Measurements from ENCODE around the gene RPL28. TPM values are rescaled to one million over a fixed set of nuclear protein-coding genes. Genes with fewer than 3 reads are reported as not detected.
A peak's percentile ranks its signal among the peaks of the same experiment; 100 is the strongest.

RPL28 gene
- total RNA-seq (100 to 1,000 TPM; 116 to 150 TPM), polyA plus RNA-seq (100 to 1,000 TPM; 177 to 535 TPM)

DNA sequence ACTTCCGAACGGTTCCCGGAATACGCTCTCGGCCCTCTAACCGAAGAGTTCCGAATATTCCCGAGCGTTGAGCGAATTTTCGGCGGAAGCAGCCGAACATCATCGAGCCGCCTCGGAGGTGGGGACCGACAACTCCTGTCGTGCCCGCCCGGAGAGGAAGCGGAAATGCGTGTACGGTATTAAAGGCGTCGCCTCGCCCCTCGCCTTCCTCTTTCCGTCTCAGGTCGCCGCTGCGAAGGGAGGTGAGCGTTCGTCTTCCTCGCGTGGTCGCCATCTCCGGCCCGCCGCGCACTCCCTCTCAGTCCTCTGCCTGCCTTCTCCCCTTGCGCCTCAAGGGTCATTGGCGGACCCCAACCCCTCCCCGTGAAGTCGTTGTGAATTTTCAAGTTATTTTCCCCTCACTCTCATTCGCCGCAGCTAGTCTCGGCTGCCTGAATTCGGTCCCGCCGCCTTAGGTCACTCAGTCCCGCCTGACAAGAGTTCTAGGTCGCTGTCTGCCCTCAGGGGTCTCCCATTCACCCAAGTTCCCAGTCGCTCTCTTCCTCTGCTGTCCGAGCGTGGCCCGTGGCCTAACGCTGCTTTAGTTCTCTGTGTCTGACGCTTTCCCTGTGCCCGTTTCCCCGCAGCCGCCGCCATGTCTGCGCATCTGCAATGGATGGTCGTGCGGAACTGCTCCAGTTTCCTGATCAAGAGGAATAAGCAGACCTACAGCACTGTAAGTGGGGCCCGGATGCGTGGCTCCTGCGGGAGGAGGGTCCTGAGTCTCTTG is at the start of gene RPL28:
RPL28 (plus strand) TSS at position 209 of the 769 bp plus-strand sequence; CDS start at position 635, 426 bp downstream.
- DNase-seq (ENCODE audit: low spot score), result peak; percentile 98
- H3K4me3 ChIP-seq (ENCODE audit: low read depth in 1 of 3, low read length in 3 of 3), result peak within 1 kb of the TSS; percentile 71 to 94 (median 92)
- WGBS, result under 1% methylated on average over 68 of the region's 68 CpGs
- no peaks in the 10 kb centered on the region for H3K27me3 ChIP-seq (ENCODE audit: control insufficient read depth in 4 of 4, insufficient read depth in 4 of 4, low read length in 3 of 4)
- peak within 1 kb of the TSS; percentile 75 to 94 for H3K27ac ChIP-seq (ENCODE audit: low read depth in 1 of 2, low read length in 2 of 2)
- H3K36me3 ChIP-seq (ENCODE audit: control insufficient read depth in 4 of 4, insufficient read depth in 3 of 4, low read depth in 1 of 4, low read length in 3 of 4), result peaks cover 10 to 28% (median 18%) of the 10 kb centered on the region in 4 donors
- peaks cover 16 to 39% (median 30%) of the 10 kb centered on the region in 4 donors for H3K4me1 ChIP-seq (ENCODE audit: control insufficient read depth in 4 of 4, insufficient read depth in 4 of 4, low read length in 3 of 4)
- H3K9me3 ChIP-seq (ENCODE audit: control insufficient read depth in 4 of 4, low read length in 3 of 4), result no peaks in the 10 kb centered on the region
- H3K9ac ChIP-seq (ENCODE audit: low read depth in 1 of 2, low read length in 2 of 2), result peak within 1 kb of the TSS; percentile 73 to 90
- no peak for TF ChIP-seq FOXA2 (IDR thresholded peaks at IDR 0.05)
- TF ChIP-seq, protein P1, sequence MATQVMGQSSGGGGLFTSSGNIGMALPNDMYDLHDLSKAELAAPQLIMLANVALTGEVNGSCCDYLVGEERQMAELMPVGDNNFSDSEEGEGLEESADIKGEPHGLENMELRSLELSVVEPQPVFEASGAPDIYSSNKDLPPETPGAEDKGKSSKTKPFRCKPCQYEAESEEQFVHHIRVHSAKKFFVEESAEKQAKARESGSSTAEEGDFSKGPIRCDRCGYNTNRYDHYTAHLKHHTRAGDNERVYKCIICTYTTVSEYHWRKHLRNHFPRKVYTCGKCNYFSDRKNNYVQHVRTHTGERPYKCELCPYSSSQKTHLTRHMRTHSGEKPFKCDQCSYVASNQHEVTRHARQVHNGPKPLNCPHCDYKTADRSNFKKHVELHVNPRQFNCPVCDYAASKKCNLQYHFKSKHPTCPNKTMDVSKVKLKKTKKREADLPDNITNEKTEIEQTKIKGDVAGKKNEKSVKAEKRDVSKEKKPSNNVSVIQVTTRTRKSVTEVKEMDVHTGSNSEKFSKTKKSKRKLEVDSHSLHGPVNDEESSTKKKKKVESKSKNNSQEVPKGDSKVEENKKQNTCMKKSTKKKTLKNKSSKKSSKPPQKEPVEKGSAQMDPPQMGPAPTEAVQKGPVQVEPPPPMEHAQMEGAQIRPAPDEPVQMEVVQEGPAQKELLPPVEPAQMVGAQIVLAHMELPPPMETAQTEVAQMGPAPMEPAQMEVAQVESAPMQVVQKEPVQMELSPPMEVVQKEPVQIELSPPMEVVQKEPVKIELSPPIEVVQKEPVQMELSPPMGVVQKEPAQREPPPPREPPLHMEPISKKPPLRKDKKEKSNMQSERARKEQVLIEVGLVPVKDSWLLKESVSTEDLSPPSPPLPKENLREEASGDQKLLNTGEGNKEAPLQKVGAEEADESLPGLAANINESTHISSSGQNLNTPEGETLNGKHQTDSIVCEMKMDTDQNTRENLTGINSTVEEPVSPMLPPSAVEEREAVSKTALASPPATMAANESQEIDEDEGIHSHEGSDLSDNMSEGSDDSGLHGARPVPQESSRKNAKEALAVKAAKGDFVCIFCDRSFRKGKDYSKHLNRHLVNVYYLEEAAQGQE (IDR thresholded peaks at IDR 0.05), result peak; percentile 94
- peak; percentile 5 for TF ChIP-seq NR2F2 (IDR thresholded peaks at IDR 0.05)
- TF ChIP-seq, protein P2, sequence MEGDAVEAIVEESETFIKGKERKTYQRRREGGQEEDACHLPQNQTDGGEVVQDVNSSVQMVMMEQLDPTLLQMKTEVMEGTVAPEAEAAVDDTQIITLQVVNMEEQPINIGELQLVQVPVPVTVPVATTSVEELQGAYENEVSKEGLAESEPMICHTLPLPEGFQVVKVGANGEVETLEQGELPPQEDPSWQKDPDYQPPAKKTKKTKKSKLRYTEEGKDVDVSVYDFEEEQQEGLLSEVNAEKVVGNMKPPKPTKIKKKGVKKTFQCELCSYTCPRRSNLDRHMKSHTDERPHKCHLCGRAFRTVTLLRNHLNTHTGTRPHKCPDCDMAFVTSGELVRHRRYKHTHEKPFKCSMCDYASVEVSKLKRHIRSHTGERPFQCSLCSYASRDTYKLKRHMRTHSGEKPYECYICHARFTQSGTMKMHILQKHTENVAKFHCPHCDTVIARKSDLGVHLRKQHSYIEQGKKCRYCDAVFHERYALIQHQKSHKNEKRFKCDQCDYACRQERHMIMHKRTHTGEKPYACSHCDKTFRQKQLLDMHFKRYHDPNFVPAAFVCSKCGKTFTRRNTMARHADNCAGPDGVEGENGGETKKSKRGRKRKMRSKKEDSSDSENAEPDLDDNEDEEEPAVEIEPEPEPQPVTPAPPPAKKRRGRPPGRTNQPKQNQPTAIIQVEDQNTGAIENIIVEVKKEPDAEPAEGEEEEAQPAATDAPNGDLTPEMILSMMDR (IDR thresholded peaks at IDR 0.05; ENCODE audit: low read depth, low read length, missing input control), result no peak
- TF ChIP-seq HNF4G (IDR thresholded peaks at IDR 0.05), result no peak
- no peak for TF ChIP-seq JUND (IDR thresholded peaks at IDR 0.05)
- no peak for TF ChIP-seq HNF4A (conservative IDR thresholded peaks at IDR 0.05)
- TF ChIP-seq SP1 (IDR thresholded peaks at IDR 0.05), result peak; percentile 41
- TF ChIP-seq GABPA (IDR thresholded peaks at IDR 0.05 in 1 of 2, conservative IDR thresholded peaks at IDR 0.05 in 1 of 2), result peak; percentile 82 to 92
- no peak for TF ChIP-seq EGR1 (IDR thresholded peaks at IDR 0.05; ENCODE audit: low read depth in 2 of 2)
- peak; percentile 24 for TF ChIP-seq YY1 (IDR thresholded peaks at IDR 0.05)
- TF ChIP-seq, protein P3, sequence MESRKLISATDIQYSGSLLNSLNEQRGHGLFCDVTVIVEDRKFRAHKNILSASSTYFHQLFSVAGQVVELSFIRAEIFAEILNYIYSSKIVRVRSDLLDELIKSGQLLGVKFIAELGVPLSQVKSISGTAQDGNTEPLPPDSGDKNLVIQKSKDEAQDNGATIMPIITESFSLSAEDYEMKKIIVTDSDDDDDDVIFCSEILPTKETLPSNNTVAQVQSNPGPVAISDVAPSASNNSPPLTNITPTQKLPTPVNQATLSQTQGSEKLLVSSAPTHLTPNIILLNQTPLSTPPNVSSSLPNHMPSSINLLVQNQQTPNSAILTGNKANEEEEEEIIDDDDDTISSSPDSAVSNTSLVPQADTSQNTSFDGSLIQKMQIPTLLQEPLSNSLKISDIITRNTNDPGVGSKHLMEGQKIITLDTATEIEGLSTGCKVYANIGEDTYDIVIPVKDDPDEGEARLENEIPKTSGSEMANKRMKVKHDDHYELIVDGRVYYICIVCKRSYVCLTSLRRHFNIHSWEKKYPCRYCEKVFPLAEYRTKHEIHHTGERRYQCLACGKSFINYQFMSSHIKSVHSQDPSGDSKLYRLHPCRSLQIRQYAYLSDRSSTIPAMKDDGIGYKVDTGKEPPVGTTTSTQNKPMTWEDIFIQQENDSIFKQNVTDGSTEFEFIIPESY (IDR thresholded peaks at IDR 0.05), result peak; percentile 97
- TF ChIP-seq TAF1 (conservative IDR thresholded peaks at IDR 0.05), result peak; percentile 100
- TF ChIP-seq, protein P4, sequence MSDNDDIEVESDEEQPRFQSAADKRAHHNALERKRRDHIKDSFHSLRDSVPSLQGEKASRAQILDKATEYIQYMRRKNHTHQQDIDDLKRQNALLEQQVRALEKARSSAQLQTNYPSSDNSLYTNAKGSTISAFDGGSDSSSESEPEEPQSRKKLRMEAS (IDR thresholded peaks at IDR 0.05), result no peak
- TF ChIP-seq RAD21 (IDR thresholded peaks at IDR 0.05), result peak in 1 of 2 donors; percentile 26
- peak in 1 of 2 donors; percentile 15 for TF ChIP-seq RXRA (IDR thresholded peaks at IDR 0.05)
- TF ChIP-seq, protein P5, sequence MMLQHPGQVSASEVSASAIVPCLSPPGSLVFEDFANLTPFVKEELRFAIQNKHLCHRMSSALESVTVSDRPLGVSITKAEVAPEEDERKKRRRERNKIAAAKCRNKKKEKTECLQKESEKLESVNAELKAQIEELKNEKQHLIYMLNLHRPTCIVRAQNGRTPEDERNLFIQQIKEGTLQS (IDR thresholded peaks at IDR 0.05), result no peak
- no peak for TF ChIP-seq FOXA1 (IDR thresholded peaks at IDR 0.05)

Measured in liver (tissue), 9 donors.